Esophagus muscularis mucosa (tissue), 4 donors: ENCODE data around the gene CCM2. TPM values are rescaled to one million over a fixed set of nuclear protein-coding genes. Genes with fewer than 3 reads are reported as not detected.

Experiments used
- DNase-seq: peaks from one replicate; pipeline ENCODE4 v3.0.0-alpha.2; 2017; ENCODE audit errors: extremely low spot score
- H3K27ac ChIP-seq, 4 donors: fragments of 200-600 bp; sonication (generic); replicated peaks in 1 of 4; 1 replicate in 3 of 4; 2 replicates in 1 of 4; pipeline ENCODE4 v1.5.1; 2016 to 2019; ENCODE audit warnings: mild to moderate bottlenecking in 1 of 4
- H3K27me3 ChIP-seq, 4 donors: fragments of 200-600 bp; sonication (generic); one replicate each; pipeline versions ENCODE4 v1.5.1 to v1.6.0; 2016 to 2019
- H3K36me3 ChIP-seq, 4 donors: fragments of 200-600 bp; sonication (generic); one replicate each; pipeline ENCODE4 v1.5.1; 2016 to 2019
- H3K4me1 ChIP-seq, 4 donors: fragments of 200-600 bp; sonication (generic); one replicate each; pipeline ENCODE4 v1.5.1; 2016 to 2019
- H3K4me3 ChIP-seq, 4 donors: fragments of 200-600 bp; sonication (generic); 1 replicate in 2 of 4; 2 replicates in 2 of 4; pipeline ENCODE4 v1.5.1; 2016 to 2019; ENCODE audit warnings: mild to moderate bottlenecking in 4 of 4, moderate library complexity in 1 of 4
- H3K9me3 ChIP-seq, 4 donors: fragments of 200-600 bp; sonication (generic); 1 replicate in 3 of 4; 2 replicates in 1 of 4; pipeline ENCODE4 v1.5.1; 2016 to 2019
- EP300 ChIP-seq: sonication (generic); formaldehyde crosslinking; IDR thresholded peaks from one replicate; pipeline ENCODE4 v1.6.1; 2017; ENCODE audit warnings: antibody characterized with exemption
- POLR2A ChIP-seq: fragments of 450-650 bp; IDR thresholded peaks from one replicate; pipeline ENCODE4 v1.6.1; 2017; ENCODE audit warnings: antibody characterized with exemption, moderate library complexity, mild to moderate bottlenecking, low read depth
- POLR2AphosphoS5 ChIP-seq, 2 donors: sonication (generic); formaldehyde crosslinking; IDR thresholded peaks; one replicate each; pipeline ENCODE4 v1.6.1; 2017; ENCODE audit warnings: antibody characterized with exemption in 2 of 2
- WGBS: methylation state at CpG from one replicate; pipeline ENCODE4 v1.1.5; 2018; 5-methylcytosine and 5-hydroxymethylcytosine counted together
- intact Hi-C: fragments of 100-400 bp; cut with DNase I; formaldehyde crosslinking; loops from one replicate; pipeline ENCODE4 v1.15.1; 2023
- total RNA-seq, 4 donors: library from RNA; depleted of rRNA; stranded (reverse); fragments of >200 nt; gene quantifications; one replicate each; pipeline versions ENCODE4 v1.1.0 to v1.2.1, GENCODE V29; 2016
- TF ChIP-seq, protein P1 (sequence below), 3 experiments: fragments of 200-600 bp in 2 of 3; fragments of 450-650 bp in 1 of 3; sonication (generic) in 2 of 3; IDR thresholded peaks; one replicate each; pipeline ENCODE4 v1.5.1; 2017 to 2019; ENCODE audit warnings: antibody characterized with exemption in 3 of 3, mild to moderate bottlenecking in 2 of 3, moderate library complexity in 1 of 3

Gene CCM2
- total RNA-seq, 4 donors from 2014 or later = 40.3 to 61.7 (median 49.4) TPM

DNA sequence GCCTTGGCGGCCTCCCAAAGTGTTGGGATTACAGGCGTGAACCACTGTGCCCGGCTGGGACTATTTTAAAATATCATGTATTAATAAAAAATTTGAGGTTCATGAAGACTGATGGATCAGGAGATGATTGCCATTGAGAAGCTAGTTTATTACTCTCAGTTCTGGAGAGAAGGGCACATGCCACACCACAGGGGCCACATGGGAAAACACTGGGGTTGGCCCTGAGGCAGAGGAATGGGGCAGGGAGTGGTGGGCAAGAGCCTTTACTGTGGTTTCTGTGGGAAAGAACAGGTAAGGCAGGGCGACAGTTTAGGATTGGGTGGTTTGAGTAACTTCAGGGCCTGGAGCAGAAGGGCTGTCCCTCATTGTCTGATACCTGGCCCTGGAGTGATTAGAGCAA, 118.3 kb downstream of the CCM2 start:
- Histone ChIP-seq H3K27me3 (peaks cover 0 to 19% (median 0%) of the 10 kb centered on the region in 4 donors), H3K4me1 (no peaks in the 10 kb centered on the region), H3K36me3 (no peaks in the 10 kb centered on the region), H3K4me3 (no peak overlapping the region), H3K27ac (no peak overlapping the region), H3K9me3 (no peaks in the 10 kb centered on the region)
- no peak for TF ChIP-seq POLR2A
- TF ChIP-seq, protein P1, sequence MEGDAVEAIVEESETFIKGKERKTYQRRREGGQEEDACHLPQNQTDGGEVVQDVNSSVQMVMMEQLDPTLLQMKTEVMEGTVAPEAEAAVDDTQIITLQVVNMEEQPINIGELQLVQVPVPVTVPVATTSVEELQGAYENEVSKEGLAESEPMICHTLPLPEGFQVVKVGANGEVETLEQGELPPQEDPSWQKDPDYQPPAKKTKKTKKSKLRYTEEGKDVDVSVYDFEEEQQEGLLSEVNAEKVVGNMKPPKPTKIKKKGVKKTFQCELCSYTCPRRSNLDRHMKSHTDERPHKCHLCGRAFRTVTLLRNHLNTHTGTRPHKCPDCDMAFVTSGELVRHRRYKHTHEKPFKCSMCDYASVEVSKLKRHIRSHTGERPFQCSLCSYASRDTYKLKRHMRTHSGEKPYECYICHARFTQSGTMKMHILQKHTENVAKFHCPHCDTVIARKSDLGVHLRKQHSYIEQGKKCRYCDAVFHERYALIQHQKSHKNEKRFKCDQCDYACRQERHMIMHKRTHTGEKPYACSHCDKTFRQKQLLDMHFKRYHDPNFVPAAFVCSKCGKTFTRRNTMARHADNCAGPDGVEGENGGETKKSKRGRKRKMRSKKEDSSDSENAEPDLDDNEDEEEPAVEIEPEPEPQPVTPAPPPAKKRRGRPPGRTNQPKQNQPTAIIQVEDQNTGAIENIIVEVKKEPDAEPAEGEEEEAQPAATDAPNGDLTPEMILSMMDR (IDR thresholded peaks at IDR 0.05) = no peak
- intact Hi-C loops = no loop called here
- no peak for DNase-seq
- whole genome bisulfite sequencing = 77% methylated on average over 4 of the region's 4 CpGs

DNA sequence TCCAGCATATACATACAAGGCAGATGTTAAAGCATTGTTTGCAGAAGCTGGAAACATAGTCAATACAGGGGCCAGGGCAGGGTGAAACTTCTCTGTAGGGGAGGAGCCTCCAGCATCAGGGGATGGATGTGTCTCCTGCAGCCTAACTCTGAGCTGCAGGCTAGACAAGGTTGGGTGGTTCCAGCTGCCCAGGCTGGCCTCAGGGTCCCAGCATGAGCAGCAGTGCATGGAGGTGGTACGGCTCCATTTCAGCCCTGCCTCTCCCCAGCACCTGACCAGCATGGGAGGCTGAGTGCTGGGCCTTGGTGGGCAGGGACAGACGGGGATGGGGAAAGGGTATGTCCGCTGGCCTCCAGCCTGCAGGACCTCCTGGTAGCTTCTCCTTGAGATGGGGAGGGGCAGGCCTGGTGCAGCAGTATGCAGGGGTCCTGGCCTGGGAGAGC, 118.9 kb downstream of the CCM2 start:
- intact Hi-C loops = no loop called here
- DNase-seq = no peak
- 100% methylated on average over 1 of the region's 3 CpGs for WGBS

DNA sequence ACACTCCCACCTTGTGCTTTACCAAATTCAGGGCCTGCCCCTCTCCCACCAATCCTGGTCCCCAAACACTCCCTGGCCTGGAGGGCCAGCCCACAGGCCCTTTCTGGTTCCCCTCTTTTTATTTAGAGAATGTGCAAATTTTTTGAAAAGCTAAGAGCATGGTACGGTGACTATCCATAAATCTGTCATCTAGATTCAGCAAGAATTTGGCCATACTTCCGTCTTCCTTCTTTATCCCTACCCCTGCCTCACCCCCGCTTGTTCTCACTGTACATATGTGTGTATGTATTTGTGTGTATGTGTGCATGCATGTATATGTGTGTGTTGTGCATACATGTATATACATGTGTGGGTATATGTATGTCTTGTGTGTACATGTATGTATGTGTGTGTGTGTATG, 119.5 kb downstream of the CCM2 start:
- Histone ChIP-seq H3K9me3 (no peaks in the 10 kb centered on the region), H3K27me3 (peaks cover 0 to 19% (median 0%) of the 10 kb centered on the region in 4 donors), H3K27ac (no peak overlapping the region), H3K4me1 (no peaks in the 10 kb centered on the region), H3K4me3 (no peak overlapping the region), H3K36me3 (no peaks in the 10 kb centered on the region)
- WGBS = 91% methylated on average over 3 of the region's 3 CpGs
- TF ChIP-seq EP300 (no peak), POLR2A (no peak), POLR2AphosphoS5 (IDR thresholded peaks at IDR 0.05) (no peak)
- TF ChIP-seq, protein P1 (IDR thresholded peaks at IDR 0.05) = no peak
- intact Hi-C loops = no loop called here
- no peak for DNase-seq

More for the DNA sequence above, 118.9 kb downstream of the CCM2 start:
- TF ChIP-seq, protein P1 (IDR thresholded peaks at IDR 0.05) = no peak
- TF ChIP-seq POLR2AphosphoS5 (IDR thresholded peaks at IDR 0.05) = no peak
- no peak for TF ChIP-seq POLR2A
- TF ChIP-seq EP300 = no peak
- H3K27ac ChIP-seq = no peak overlapping the region
- no peaks in the 10 kb centered on the region for H3K4me1 ChIP-seq
- H3K27me3 ChIP-seq = peaks cover 0 to 19% (median 0%) of the 10 kb centered on the region in 4 donors
- no peak overlapping the region for H3K4me3 ChIP-seq
- H3K36me3 ChIP-seq = no peaks in the 10 kb centered on the region
- no peaks in the 10 kb centered on the region for H3K9me3 ChIP-seq

DNA sequence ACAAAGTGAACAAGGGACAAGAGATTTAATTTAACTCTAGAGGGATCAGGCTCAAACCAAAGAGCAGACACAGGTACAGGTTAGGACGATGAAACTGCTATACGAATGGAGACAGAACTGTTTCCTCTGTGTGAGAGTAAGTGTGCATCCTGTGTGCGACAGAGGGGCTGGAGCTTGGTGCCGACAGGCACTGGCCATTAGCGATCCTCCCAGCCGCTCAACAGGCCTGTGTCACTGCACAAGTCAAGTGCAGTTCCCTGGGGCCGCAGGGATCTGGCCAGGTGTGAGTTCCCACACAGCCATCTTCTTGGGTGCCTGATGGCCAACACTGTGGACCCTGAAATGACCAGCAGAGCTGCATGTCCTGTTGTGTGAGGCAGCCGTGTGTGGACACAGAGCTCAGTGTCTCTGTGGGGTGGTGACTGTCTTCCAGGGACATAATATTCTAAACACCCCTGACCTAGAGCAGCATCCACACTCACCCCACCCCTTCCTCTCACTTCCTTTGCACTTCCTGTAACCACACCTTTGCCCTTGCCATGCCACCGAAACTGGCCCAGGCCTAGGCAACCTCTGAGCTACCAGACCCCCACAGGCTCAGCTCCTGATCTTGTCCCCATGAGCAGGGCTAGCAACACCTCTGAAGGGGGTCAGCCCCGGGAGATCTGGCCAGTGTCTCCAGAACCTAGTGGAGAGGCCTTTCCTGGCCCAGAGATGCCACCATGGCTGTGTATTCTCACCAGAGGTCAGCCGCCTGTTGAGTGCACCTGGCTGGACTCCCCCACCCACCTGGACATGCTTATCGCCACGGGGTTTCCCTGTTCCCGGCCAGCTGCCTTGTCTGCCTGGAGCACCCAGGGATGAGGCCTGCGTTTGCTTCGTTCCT, 123.2 kb downstream of the CCM2 start:
- no peaks in the 10 kb centered on the region for H3K4me1 ChIP-seq
- no peak for DNase-seq
- intact Hi-C loops = loop anchor here (10.0 kb wide), 1 partner anchor 248 kb away; no protein-coding TSS in a partner anchor
- TF ChIP-seq, protein P1 (IDR thresholded peaks at IDR 0.05) = no peak
- TF ChIP-seq EP300 (no peak), POLR2A (no peak), POLR2AphosphoS5 (IDR thresholded peaks at IDR 0.05) (no peak)
- H3K27ac ChIP-seq = no peak overlapping the region
- peaks cover 0 to 10% (median 0%) of the 10 kb centered on the region in 4 donors for H3K27me3 ChIP-seq
- 83% methylated on average over 13 of the region's 16 CpGs for WGBS
- no peaks in the 10 kb centered on the region for H3K36me3 ChIP-seq
- no peaks in the 10 kb centered on the region for H3K9me3 ChIP-seq
- H3K4me3 ChIP-seq = no peak overlapping the region
